HCT116 (cell line): Measurements from ENCODE around the gene LSM14A. TPM values are rescaled to one million over a fixed set of nuclear protein-coding genes. Genes with fewer than 3 reads are reported as not detected.

ENCODE experiments used
- ATAC-seq: fragments of 200-7000 bp; cut with Tn5 transposase; 2 replicates; pipeline ENCODE4 v1.9.1; 2020; ENCODE audit warnings: mild to moderate bottlenecking, moderate library complexity
- BruUV-seq: library from RNA; stranded (reverse); fragments of 400-500 nt; replicated peaks from 2 replicates; lab custom pipeline; 2021; lab: Mats Ljungman, UMichigan
- CTCF ChIA-PET: fragments of 300-600 bp; sonication (Branson Sonifier 250); formaldehyde crosslinking; loops from one replicate; lab custom pipeline; 2021; ENCODE audit warnings: antibody characterized with exemption; lab: Charles Lee
- POLR2A ChIA-PET: fragments of 300-600, 350-600 bp; sonication (Branson Sonifier 250); formaldehyde crosslinking; loops from one replicate; lab custom pipeline; 2021; ENCODE audit warnings: antibody characterized with exemption; lab: Charles Lee
- RAD21 ChIA-PET, 2 experiments: fragments of 300-600 bp; sonication (Branson Sonifier 250); formaldehyde crosslinking; loops; one replicate each; lab custom pipeline; 2023; ENCODE audit warnings: low total read pairs in 2 of 2; ENCODE audit not compliant: uncharacterized antibody in 2 of 2, unreplicated experiment in 2 of 2, low non-redundant PET in 1 of 2; lab: Charles Lee
- DNase-seq: peaks from one replicate; pipeline ENCODE4 v3.0.0-alpha.2; 2010; ENCODE audit warnings: low read depth, low spot score
- H2AFZ ChIP-seq: fragments of 200-600 bp; shearing (Covaris generic), sonication (generic); 2 replicates; pipeline ENCODE4 v1.6.1; 2017; ENCODE audit warnings: low read depth, mixed run types, mixed read lengths, antibody characterized with exemption, low read length; ENCODE audit not compliant: poor library complexity, severe bottlenecking
- H3K27ac ChIP-seq: 2 replicates; pipeline ENCODE4 v1.5.1; 2012; ENCODE audit warnings: low read depth, low read length
- H3K27me3 ChIP-seq: fragments of 200-600 bp; sonication (generic); 2 replicates; pipeline ENCODE4 v1.6.1; 2016; ENCODE audit warnings: mixed run types, low read length, mixed read lengths; ENCODE audit not compliant: insufficient read depth
- H3K36me3 ChIP-seq, 2 experiments: fragments of 200-500 bp in 1 of 2; fragments of 200-600 bp in 1 of 2; sonication (Bioruptor generic) in 1 of 2; sonication (generic) in 1 of 2; 2 replicates each; pipeline versions ENCODE4 v1.5.1 to v1.6.1; 2014 to 2016; ENCODE audit warnings: low read length in 2 of 2, inconsistent platforms in 1 of 2, mixed read lengths in 1 of 2, mixed run types in 1 of 2; ENCODE audit not compliant: insufficient read depth in 2 of 2, control insufficient read depth in 1 of 2
- H3K4me1 ChIP-seq, 2 experiments: fragments of 200-600 bp in 1 of 2; sonication (generic) in 1 of 2; 2 replicates each; pipeline versions ENCODE4 v1.5.1 to v1.6.1; 2012 to 2017; ENCODE audit warnings: low read length in 2 of 2, inconsistent platforms in 1 of 2, mild to moderate bottlenecking in 1 of 2, mixed read lengths in 1 of 2, mixed run types in 1 of 2, moderate library complexity in 1 of 2; ENCODE audit not compliant: insufficient read depth in 2 of 2, control insufficient read depth in 1 of 2
- H3K4me2 ChIP-seq: fragments of 200-600 bp; sonication (generic); 2 replicates; pipeline ENCODE4 v1.6.1; 2017; ENCODE audit warnings: mixed run types, low read length, mixed read lengths
- H3K4me3 ChIP-seq, 2 experiments: fragments of 200-600 bp in 1 of 2; sonication (generic) in 1 of 2; replicated peaks in 1 of 2; 2 replicates each; pipeline ENCODE4 v1.5.1; 2011 to 2016; ENCODE audit warnings: low read length in 2 of 2, control low read depth in 1 of 2, low read depth in 1 of 2, mild to moderate bottlenecking in 1 of 2, mixed read lengths in 1 of 2, mixed run types in 1 of 2
- H3K79me2 ChIP-seq: fragments of 200-600 bp; sonication (generic); 2 replicates; pipeline ENCODE4 v1.6.1; 2017; ENCODE audit warnings: mild to moderate bottlenecking, mixed run types, low read length, moderate library complexity, mixed read lengths; ENCODE audit not compliant: insufficient read depth
- H3K9ac ChIP-seq: fragments of 200-600 bp; sonication (generic); 2 replicates; pipeline ENCODE4 v1.6.1; 2016; ENCODE audit warnings: low read length, mixed read lengths
- H3K9me2 ChIP-seq: fragments of 200-600 bp; sonication (generic), shearing (Covaris generic); 2 replicates; pipeline ENCODE4 v1.6.1; 2017; ENCODE audit warnings: mixed run types, mild to moderate bottlenecking, moderate library complexity; ENCODE audit not compliant: insufficient read depth
- H3K9me3 ChIP-seq, 2 experiments: fragments of 200-500 bp in 1 of 2; fragments of 200-600 bp in 1 of 2; sonication (Bioruptor generic) in 1 of 2; sonication (generic) in 1 of 2; 2 replicates each; pipeline ENCODE4 v1.6.1; 2014 to 2017; ENCODE audit warnings: low read length in 2 of 2, mixed read lengths in 2 of 2, inconsistent platforms in 1 of 2, low read depth in 1 of 2, mild to moderate bottlenecking in 1 of 2, mixed run types in 1 of 2, moderate library complexity in 1 of 2; ENCODE audit not compliant: control insufficient read depth in 1 of 2, insufficient read depth in 1 of 2
- H4K20me1 ChIP-seq: fragments of 200-600 bp; sonication (generic), shearing (Covaris generic); 2 replicates; pipeline ENCODE4 v1.6.1; 2017; ENCODE audit warnings: mixed run types, mild to moderate bottlenecking, moderate library complexity; ENCODE audit not compliant: insufficient read depth
- EZH2phosphoT487 ChIP-seq: fragments of 200-600 bp; IDR thresholded peaks from 2 replicates; pipeline ENCODE4 v1.6.1; 2018; ENCODE audit warnings: antibody characterized with exemption, borderline replicate concordance
- SRF ChIP-seq: IDR thresholded peaks from 2 replicates; pipeline ENCODE4 v1.6.1; 2012; ENCODE audit warnings: low read depth
- YY1 ChIP-seq: IDR thresholded peaks from 2 replicates; pipeline ENCODE4 v1.6.1; 2011; ENCODE audit warnings: low read length, low read depth, moderate library complexity, mild to moderate bottlenecking; ENCODE audit not compliant: insufficient replicate concordance; ENCODE audit errors: extremely low read depth
- ZFX ChIP-seq: fragments of 450-650 bp; IDR thresholded peaks from 2 replicates; pipeline ENCODE4 v1.6.1; 2017
- intact Hi-C: fragments of 100-400 bp; cut with micrococcal nuclease; formaldehyde crosslinking; loops from 2 replicates; pipeline ENCODE4 v1.10.0; 2022
- total RNA-seq: library from RNA; stranded (reverse); gene quantifications from one replicate; pipeline ENCODE4 v1.2.1, GENCODE V29; 2021; ENCODE audit not compliant: unreplicated experiment

Gene LSM14A
- total RNA-seq, 1 experiment from 2014 or later: 120 TPM

GRCh38 chr19:34171539-34171876, 796 bp upstream of the LSM14A start:
- H3K9ac ChIP-seq: peak overlapping the region; percentile 99
- H3K4me3 ChIP-seq: peak overlapping the region; percentile 56 to 95
- H3K4me2 ChIP-seq: peak overlapping the region; percentile 95
- no peak for TF ChIP-seq EZH2phosphoT487
- TF ChIP-seq, all 23 proteins: peak for 0
- no TSS peak for BruUV-seq
- Histone ChIP-seq H3K9me2 (no peaks in the 10 kb centered on the region), H3K36me3 (peaks cover 3 to 9% of the 10 kb centered on the region in 2 experiments; a peak in 1 of 4 replicates), H3K79me2 (peaks cover 42% of the 10 kb centered on the region), H4K20me1 (peaks cover 13% of the 10 kb centered on the region), H3K9me3 (no peaks in the 10 kb centered on the region), H3K4me1 (peaks cover 10 to 25% of the 10 kb centered on the region in 2 experiments; a peak in 3 of 4 replicates), H3K27me3 (no peaks in the 10 kb centered on the region), H2AFZ (peak overlapping the region; percentile 67), H3K27ac (peak overlapping the region; percentile 98)
- intact Hi-C loops: no loop called here
- CTCF ChIA-PET: no interaction called here
- RAD21 ChIA-PET: no interaction called here
- DNase-seq (no peak), ATAC-seq (peak; percentile 7)
- POLR2A ChIA-PET: interaction anchor here (1.0 to 1.3 kb wide), 2 partner anchors 11 to 12 kb away, joined by 3 to 5 read pairs; no protein-coding TSS in a partner anchor

GRCh38 chr19:34172661-34173192, 423 bp downstream of the LSM14A start:
- H3K4me1 ChIP-seq: peaks cover 10 to 36% of the 10 kb centered on the region in 2 experiments; a peak in 3 of 4 replicates
- TF ChIP-seq ZFX: peak; percentile 85
- no peak for TF ChIP-seq SRF
- TF ChIP-seq YY1: peak; percentile 10
- TF ChIP-seq, all 23 proteins: peak for 2
- ATAC-seq (peak; percentile 40), DNase-seq (no peak)
- CTCF ChIA-PET: interaction anchor here (1.3 kb wide), 1 partner anchor 26 kb away, joined by 3 read pairs; no protein-coding TSS in a partner anchor
- RAD21 ChIA-PET: no interaction called here
- Histone ChIP-seq H3K4me3 (peak overlapping the region; percentile 56 to 95), H4K20me1 (peaks cover 25% of the 10 kb centered on the region), H3K79me2 (peaks cover 54% of the 10 kb centered on the region), H3K9me3 (no peaks in the 10 kb centered on the region), H2AFZ (no peak overlapping the region), H3K27me3 (no peaks in the 10 kb centered on the region), H3K9me2 (no peaks in the 10 kb centered on the region), H3K9ac (peak overlapping the region; percentile 99), H3K4me2 (peak overlapping the region; percentile 95), H3K27ac (peak overlapping the region; percentile 98), H3K36me3 (peaks cover 3 to 14% of the 10 kb centered on the region in 2 experiments; a peak in 2 of 4 replicates)
- intact Hi-C loops: no loop called here
- no TSS peak for BruUV-seq
- POLR2A ChIA-PET: no interaction called here
